ENCODE data around the gene TRIM46. TPM values are rescaled to one million over a fixed set of nuclear protein-coding genes. Genes with fewer than 3 reads are reported as not detected.
A peak's percentile ranks its signal among the peaks of the same experiment; 100 is the strongest.

Gene TRIM46
- total and polyA plus RNA-seq, 2 of the 13 experiments (the other 11 are each of a cell fraction or from before 2014, with no cell fraction given): 0.04 to 0.09 TPM

DNA sequence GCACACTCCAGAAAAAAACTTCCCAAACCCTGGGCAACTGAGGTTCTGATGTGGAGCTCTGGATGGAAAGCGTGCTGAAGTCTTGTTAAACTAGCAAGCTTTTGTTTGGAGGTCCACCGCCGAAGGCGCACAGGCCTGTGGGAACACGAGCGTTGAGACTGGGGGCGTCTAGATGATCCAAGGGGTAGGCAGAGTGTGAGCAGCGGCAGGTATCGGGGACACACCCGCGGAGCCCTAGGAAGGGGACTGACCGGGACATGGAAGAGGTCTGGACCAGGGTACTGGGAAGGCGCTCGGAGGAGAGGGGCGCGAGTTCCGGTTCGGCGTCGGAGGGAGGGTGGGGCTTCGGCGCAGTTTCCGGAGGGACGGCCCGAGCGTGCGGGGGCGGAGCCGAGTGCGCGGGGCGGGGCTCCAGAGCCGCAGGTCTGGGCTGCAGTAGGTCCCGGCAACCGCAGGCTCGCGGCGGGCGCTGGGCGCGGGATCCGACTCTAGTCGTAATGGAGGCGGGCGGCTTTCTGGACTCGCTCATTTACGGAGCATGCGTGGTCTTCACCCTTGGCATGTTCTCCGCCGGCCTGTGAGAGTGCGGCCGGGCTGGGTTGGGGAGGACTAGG, 38.1 kb upstream of the TRIM46 start, which contains the start of gene SLC50A1 (continued):
- TF ChIP-seq IKZF1 (IDR thresholded peaks at IDR 0.05): no peak
- TF ChIP-seq SSRP1 (CRISPR knock-in tag; IDR thresholded peaks at IDR 0.05): peak; percentile 98
- TF ChIP-seq, protein P1, sequence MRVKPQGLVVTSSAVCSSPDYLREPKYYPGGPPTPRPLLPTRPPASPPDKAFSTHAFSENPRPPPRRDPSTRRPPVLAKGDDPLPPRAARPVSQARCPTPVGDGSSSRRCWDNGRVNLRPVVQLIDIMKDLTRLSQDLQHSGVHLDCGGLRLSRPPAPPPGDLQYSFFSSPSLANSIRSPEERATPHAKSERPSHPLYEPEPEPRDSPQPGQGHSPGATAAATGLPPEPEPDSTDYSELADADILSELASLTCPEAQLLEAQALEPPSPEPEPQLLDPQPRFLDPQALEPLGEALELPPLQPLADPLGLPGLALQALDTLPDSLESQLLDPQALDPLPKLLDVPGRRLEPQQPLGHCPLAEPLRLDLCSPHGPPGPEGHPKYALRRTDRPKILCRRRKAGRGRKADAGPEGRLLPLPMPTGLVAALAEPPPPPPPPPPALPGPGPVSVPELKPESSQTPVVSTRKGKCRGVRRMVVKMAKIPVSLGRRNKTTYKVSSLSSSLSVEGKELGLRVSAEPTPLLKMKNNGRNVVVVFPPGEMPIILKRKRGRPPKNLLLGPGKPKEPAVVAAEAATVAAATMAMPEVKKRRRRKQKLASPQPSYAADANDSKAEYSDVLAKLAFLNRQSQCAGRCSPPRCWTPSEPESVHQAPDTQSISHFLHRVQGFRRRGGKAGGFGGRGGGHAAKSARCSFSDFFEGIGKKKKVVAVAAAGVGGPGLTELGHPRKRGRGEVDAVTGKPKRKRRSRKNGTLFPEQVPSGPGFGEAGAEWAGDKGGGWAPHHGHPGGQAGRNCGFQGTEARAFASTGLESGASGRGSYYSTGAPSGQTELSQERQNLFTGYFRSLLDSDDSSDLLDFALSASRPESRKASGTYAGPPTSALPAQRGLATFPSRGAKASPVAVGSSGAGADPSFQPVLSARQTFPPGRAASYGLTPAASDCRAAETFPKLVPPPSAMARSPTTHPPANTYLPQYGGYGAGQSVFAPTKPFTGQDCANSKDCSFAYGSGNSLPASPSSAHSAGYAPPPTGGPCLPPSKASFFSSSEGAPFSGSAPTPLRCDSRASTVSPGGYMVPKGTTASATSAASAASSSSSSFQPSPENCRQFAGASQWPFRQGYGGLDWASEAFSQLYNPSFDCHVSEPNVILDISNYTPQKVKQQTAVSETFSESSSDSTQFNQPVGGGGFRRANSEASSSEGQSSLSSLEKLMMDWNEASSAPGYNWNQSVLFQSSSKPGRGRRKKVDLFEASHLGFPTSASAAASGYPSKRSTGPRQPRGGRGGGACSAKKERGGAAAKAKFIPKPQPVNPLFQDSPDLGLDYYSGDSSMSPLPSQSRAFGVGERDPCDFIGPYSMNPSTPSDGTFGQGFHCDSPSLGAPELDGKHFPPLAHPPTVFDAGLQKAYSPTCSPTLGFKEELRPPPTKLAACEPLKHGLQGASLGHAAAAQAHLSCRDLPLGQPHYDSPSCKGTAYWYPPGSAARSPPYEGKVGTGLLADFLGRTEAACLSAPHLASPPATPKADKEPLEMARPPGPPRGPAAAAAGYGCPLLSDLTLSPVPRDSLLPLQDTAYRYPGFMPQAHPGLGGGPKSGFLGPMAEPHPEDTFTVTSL (CRISPR knock-in tag; IDR thresholded peaks at IDR 0.05; ENCODE audit: borderline replicate concordance): no peak
- peak; percentile 71; the same call in 1 of the 2 replicates for TF ChIP-seq ZNF563 (CRISPR knock-in tag; IDR thresholded peaks at IDR 0.05)
- TF ChIP-seq PHF5A (CRISPR knock-in tag; IDR thresholded peaks at IDR 0.05; ENCODE audit: low read depth, unreplicated experiment): no peak
- peak; percentile 67 for TF ChIP-seq PHF8 (CRISPR knock-in tag; IDR thresholded peaks at IDR 0.05)
- TF ChIP-seq, protein P2, sequence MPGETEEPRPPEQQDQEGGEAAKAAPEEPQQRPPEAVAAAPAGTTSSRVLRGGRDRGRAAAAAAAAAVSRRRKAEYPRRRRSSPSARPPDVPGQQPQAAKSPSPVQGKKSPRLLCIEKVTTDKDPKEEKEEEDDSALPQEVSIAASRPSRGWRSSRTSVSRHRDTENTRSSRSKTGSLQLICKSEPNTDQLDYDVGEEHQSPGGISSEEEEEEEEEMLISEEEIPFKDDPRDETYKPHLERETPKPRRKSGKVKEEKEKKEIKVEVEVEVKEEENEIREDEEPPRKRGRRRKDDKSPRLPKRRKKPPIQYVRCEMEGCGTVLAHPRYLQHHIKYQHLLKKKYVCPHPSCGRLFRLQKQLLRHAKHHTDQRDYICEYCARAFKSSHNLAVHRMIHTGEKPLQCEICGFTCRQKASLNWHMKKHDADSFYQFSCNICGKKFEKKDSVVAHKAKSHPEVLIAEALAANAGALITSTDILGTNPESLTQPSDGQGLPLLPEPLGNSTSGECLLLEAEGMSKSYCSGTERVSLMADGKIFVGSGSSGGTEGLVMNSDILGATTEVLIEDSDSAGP (CRISPR knock-in tag; IDR thresholded peaks at IDR 0.05; ENCODE audit: borderline replicate concordance): peak; percentile 76
- TF ChIP-seq, protein P3, sequence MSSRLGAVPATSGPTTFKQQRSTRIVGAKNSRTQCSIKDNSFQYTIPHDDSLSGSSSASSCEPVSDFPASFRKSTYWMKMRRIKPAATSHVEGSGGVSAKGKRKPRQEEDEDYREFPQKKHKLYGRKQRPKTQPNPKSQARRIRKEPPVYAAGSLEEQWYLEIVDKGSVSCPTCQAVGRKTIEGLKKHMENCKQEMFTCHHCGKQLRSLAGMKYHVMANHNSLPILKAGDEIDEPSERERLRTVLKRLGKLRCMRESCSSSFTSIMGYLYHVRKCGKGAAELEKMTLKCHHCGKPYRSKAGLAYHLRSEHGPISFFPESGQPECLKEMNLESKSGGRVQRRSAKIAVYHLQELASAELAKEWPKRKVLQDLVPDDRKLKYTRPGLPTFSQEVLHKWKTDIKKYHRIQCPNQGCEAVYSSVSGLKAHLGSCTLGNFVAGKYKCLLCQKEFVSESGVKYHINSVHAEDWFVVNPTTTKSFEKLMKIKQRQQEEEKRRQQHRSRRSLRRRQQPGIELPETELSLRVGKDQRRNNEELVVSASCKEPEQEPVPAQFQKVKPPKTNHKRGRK (CRISPR knock-in tag; IDR thresholded peaks at IDR 0.05): no peak
- TF ChIP-seq, protein P4, sequence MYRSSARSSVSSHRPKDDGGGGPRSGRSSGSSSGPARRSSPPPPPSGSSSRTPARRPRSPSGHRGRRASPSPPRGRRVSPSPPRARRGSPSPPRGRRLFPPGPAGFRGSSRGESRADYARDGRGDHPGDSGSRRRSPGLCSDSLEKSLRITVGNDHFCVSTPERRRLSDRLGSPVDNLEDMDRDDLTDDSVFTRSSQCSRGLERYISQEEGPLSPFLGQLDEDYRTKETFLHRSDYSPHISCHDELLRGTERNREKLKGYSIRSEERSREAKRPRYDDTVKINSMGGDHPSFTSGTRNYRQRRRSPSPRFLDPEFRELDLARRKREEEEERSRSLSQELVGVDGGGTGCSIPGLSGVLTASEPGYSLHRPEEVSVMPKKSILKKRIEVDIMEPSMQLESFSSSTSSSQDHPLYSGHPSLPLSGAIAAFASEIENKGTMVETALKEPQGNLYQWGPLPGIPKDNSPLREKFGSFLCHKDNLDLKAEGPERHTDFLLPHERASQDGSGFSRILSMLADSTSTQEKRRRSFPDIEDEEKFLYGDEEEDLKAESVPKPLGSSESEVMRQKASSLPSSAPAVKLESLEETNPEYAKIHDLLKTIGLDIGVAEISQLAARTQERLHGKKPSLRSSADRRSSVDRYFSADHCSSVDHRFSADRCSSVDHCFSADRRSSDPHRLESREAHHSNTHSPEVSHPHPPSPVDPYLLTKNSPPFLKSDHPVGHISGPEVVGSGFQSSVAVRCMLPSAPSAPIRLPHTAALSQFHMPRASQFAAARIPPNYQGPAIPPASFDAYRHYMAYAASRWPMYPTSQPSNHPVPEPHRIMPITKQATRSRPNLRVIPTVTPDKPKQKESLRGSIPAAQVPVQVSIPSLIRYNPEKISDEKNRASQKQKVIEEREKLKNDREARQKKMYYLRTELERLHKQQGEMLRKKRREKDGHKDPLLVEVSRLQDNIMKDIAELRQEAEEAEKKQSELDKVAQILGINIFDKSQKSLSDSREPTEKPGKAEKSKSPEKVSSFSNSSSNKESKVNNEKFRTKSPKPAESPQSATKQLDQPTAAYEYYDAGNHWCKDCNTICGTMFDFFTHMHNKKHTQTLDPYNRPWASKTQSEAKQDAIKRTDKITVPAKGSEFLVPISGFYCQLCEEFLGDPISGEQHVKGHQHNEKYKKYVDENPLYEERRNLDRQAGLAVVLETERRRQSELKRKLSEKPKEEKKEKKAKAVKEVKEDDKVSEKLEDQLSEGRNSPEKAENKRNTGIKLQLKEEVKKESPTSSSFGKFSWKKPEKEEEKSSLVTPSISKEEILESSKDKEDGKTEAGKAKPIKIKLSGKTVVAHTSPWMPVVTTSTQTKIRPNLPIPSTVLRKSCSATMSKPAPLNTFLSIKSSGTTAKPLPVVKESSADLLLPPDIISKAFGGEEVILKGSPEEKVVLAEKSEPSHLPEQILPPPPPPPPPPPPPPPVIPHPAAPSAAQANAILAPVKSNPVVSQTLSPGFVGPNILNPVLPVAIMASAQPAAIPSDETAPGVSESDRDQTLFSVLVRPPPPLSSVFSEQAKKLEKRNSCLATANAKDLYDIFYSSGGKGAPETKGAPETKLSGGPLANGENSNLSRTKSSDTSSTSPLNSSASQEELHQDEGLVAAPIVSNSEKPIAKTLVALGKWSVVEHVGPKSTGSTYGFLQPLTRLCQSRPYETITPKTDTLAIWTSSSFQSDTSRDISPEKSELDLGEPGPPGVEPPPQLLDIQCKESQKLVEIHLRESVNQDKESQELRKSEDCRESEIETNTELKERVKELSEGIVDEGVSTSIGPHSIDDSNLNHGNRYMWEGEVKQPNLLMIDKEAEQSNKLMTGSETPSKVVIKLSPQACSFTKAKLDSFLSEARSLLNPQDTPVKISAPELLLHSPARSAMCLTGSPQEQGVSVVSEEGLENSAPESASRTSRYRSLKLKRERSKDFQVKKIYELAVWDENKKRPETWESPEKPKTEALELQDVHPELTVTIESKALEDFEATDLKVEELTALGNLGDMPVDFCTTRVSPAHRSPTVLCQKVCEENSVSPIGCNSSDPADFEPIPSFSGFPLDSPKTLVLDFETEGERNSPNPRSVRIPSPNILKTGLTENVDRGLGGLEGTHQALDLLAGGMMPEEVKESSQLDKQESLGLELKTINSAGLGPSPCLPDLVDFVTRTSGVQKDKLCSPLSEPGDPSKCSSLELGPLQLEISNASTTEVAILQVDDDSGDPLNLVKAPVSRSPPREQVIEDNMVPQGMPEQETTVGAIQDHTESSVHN (CRISPR knock-in tag; IDR thresholded peaks at IDR 0.05): peak; percentile 74
- 0 out of 2 replicates have a peak, but pooled peaks have one; percentile 16 for TF ChIP-seq ZNF766 (CRISPR knock-in tag; IDR thresholded peaks at IDR 0.05; ENCODE audit: borderline replicate concordance)
- TF ChIP-seq, protein P5, sequence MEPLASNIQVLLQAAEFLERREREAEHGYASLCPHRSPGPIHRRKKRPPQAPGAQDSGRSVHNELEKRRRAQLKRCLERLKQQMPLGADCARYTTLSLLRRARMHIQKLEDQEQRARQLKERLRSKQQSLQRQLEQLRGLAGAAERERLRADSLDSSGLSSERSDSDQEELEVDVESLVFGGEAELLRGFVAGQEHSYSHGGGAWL (CRISPR knock-in tag; IDR thresholded peaks at IDR 0.05): no peak
